Limb (tissue), 2 donors: ENCODE measurements around the gene POLR3B.
A peak's percentile ranks its signal among the peaks of the same experiment; 100 is the strongest.
"Not testable (repeated sequence)": the region's sequence is repeated elsewhere in the genome, so short reads cannot be mapped to it uniquely, and the experiment has no call there.

Source experiments
- DNase-seq, 2 donors: peaks; one replicate each; pipeline ENCODE4 v3.0.0-alpha.2; 2016; ENCODE audit errors: extremely low spot score in 2 of 2

Gene POLR3B

DNA sequence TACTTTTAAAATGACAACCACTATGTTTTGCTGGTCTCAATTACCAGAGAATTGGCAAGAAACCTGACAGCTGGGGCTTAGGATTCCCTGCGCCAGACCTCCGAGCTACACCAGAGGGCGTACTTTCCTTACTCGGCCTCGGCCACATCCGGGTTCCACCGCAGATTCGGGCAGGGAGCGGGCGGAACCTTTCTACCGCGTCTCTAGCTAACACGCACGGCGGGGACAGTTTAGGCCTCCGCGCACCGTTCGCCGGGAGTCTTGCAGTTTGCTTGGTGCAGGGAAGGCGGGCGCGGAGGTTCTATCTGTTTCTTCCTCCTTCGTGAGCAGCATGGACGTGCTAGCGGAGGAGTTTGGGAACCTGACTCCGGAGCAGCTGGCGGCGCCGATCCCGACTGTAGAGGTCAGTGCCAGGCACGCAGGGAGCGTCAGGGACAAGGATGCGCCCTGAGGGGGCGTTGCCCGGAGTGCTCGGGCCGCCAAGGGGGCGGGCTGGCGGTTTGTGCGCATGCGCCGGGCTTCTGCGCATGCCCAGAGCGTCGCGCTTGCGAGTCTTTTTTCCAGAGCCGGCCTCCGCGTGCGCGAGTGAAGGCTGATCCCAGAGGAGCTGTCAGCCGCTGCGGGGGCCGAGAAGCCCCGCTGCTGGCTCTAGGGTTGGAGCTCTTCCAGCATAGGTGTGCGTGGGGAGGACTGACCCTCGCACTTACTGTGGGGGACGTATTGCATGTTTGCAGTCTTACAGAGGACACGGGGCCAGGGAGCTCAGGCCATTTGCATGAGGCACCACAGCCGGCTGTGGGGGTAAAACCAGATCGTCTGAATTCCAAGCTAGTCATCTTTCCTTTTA lies at the start of gene POLR3B:
Gene POLR3B, plus strand, starts transcription at position 200 of the 847 bp plus-strand sequence. Its CDS starts 132 bp downstream, at position 332.
- DNase-seq, result peak; percentile 97 to 98

GRCh38 chr12:106308121-106308520 lies 49.4 kb upstream of the POLR3B start:
- DNase-seq, result no peak

GRCh38 chr12:106308611-106309010 lies 48.9 kb upstream of the POLR3B start:
- DNase-seq, result no peak

GRCh38 chr12:106309671-106310505 lies 47.7 kb upstream of the POLR3B start:
- DNase-seq, result no peak

- DNase-seq, result no peak
Measured at GRCh38 chr12:106310687-106311086, 46.9 kb upstream of the POLR3B start.

- DNase-seq, result no peak
Measured at GRCh38 chr12:106311139-106311538, 46.4 kb upstream of the POLR3B start.

DNA sequence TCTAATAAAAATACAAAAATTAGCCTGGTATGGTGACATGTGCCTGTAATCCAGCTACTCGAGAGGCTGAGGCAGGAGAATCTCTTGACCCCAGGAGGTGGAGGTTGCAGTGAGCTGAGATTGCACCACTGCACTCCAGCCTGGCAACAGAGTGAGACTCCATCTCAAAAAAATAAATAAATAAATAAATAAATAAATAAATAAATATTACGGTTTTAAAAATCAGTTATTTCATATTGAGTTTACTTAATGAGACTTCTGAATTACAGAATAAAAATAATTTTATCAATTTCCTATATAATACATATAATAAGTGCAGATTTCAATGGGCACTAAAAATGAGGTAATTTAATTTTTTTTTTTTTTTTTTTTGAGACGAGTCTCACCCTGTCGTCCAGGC lies 44.1 kb upstream of the POLR3B start:
- not testable (repeated sequence) for DNase-seq

GRCh38 chr12:106315523-106315922 lies 42.0 kb upstream of the POLR3B start:
- no peak for DNase-seq

DNA sequence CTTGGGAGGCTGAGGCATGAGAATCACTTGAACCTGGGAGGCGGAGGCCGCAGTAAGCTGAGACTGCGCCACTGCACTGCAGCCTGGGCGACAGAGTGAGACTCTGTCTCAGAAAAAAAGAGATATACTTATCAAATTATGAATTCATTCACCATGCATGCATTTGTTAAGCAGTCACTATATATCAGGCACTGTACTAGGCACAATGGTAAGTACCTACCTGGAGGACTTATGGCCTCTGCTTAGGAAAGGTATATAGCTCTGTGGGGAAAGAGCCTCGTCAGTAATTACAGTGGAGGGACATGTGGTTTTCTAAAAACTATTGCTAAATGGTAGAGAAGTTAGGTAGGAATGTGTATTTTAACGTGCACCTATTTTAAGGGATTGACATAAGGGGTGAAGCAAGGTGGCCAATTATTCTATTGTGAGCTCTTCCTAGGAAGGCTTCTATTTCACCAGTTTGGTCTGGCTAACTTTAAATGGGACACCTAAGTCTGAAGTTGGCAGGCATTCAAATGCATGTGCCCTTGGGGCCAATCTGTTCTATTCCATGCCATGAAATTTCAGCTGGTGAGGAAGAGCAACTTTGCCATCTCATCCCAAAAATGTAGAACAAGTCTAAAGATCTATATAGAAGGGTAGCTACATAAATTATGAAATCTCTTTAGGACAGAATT lies 40.0 kb upstream of the POLR3B start:
- no peak for DNase-seq

- no peak for DNase-seq
Measured at GRCh38 chr12:106321139-106321850, 36.3 kb upstream of the POLR3B start.

GRCh38 chr12:106323537-106323936 lies 34.0 kb upstream of the POLR3B start:
- no peak for DNase-seq

DNA sequence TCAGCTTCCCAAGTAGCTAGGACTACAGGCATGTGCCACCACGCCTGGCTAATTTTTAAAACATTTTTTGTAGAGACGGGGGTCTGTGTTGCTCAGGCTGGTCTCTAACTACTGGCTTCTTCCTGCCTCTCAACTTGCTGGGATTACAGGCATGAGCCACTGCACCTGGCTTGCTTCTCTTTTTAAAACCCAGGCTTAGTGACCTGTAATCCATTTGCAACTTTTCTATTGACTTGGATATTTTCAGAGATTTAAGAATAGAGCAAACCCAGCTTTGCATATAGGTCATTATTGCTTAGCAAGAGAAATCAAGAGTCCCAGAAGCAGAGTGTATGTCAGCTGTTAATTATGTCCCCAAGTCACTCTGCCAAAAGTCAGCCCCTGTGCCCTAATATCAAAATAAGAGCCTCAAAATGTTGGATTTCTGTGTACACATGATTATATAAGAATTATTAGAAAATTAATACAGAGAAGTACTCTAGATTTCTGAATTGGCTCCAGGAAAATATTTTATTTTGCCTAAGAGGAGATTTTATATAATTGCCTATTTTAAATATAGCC lies 30.2 kb upstream of the POLR3B start:
- no peak for DNase-seq

GRCh38 chr12:106328735-106329134 lies 28.8 kb upstream of the POLR3B start:
- no peak for DNase-seq

DNA sequence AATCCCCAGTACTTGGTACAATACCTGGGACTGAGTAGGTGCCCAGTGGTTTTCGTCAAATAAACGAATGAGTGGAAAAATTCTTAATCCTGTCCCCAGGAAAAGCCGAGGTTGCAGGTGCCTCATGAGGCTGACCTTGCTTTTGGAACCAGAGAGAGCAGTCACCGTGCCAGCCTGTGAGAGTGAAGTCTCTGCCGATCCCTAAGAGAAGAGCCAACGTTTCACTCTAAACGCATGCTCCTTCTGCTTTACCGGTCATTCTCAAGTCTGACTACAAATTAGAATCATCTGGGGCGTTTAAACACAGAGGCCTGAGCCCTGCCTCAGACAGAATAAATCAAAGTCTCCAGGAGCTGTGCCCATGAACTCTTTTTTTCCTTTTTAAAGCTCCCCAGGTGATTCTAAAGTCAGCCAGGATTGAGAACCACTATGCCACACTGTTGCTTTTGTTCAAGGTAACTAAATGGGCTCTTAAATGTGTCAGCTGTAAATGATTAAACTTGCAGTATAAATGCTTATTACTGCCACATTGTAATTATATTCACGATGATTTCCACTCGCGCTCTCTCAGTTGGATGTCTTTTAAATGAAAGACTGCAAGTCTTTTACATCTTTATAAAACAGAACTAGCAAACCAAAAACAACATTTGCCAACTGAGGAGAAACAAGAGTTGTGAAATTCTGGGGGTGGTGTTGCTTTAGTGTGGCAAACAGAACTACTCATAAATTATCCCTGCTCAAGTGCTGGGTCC lies 28.1 kb upstream of the POLR3B start:
- DNase-seq, result peak in 1 of 2 donors; percentile 5

DNA sequence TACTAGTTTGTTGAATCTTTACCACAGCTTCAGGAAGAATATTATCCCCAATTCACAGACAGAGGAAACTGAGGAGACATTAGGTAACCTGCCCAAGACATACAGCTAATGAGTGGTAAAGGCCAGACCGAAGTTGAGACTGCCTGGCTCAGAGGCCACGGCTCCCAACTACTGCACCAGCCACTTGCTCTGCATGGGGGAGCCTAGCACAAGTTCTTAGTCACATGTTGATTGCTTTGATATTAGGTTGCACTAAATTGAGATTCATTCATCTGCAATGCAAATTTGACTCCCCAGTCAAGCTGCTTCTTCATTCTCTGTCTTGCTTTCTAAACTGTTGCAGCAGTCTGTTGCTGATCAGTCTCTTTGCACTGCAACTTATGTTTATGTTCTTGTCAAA lies 25.9 kb upstream of the POLR3B start:
- no peak for DNase-seq

DNA sequence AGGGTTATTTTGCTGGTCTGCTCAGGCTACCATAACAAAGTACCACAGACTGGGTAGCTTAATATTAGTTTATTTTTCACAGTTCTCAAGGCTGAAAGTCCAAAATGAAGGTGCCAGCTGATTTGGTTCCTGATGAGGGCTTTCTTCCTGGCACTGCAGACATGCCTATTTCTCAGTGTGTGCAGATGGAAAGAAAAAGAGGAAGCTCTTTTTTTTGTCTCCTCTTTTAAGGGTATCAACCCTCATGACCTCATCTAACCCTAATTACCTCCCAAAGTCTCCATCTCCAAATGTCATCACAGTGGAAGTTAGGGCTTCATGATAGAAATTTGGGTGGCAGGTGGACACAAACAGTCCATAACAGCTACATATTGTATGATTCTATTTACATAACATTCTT lies 25.0 kb upstream of the POLR3B start:
- no peak for DNase-seq

DNA sequence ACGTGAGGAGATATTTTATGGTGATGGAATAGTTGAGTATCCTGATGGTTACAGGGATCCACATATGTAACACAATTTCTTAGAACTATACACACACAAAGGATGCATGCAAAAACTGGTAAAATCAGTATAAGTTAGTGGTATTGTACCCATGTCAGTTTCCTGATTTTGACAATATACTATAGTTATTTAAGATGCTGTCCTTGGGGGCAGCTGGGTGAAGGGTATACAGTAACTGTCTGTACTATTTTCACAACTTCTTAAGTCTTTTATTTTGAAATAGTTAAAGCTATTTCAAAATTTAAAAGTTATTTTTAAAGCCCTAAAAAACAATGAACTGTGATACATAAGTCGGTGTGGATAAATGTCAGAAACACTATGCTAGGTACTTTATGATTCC lies 24.5 kb upstream of the POLR3B start:
- DNase-seq, result no peak

DNA sequence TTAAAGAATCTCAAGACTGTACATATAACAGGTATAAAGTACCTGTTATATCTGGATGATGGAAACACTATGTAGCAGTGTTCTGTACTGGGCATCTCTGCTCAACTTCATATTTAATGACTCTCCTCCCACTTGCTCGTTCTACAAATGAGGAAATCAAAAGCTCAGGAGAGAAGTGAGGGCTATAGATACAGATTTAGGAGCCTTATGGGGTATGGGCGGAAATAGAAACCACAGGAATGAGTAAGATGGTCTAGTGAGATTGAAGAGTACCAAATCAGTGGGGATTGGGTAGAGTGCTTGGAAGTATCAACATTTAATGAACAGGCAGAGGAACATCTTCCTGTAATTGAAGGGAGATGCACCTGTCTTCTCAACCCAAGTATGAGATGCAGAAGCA lies 23.8 kb upstream of the POLR3B start:
- DNase-seq, result no peak

DNA sequence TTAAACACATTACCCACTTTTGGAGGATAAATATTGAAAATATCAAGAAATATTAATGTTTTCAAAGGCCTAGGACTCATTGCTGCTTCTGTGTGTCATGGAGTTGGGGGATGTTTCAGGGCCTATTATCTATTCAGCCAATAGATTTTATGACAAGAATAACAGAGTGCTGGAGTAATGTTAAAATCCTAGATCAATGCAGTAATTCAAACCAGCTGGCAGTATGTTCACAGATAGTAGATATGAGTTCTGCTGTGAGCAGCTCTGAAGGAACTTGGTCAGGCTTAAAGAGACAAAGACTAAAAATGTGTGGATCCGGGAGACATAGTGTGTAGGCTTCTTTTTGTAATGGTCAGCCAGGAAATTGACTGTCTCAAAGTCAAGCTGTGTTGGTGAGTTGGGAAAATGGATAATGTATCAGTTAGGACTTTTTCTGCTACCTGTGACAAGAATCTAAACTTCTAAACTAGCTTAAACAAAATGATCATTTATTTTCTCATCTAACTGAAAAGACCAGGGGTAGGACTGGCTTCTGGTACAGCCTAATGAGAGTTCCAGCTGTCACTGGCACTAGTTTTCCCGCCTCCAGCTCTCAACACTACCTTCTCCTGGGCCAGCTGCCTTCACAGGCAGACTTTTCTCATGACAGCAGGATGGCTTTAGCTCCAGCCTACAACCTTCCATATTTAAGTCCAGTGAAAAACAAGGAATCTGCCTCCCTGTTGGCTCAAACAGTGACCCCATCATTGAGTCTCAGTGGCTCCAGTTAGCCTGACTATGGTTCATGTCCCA lies 16.3 kb upstream of the POLR3B start:
- no peak for DNase-seq
